Small intestine (tissue), 7 donors: ENCODE data around the gene TTC38. TPM values are rescaled to one million over a fixed set of nuclear protein-coding genes. Genes with fewer than 3 reads are reported as not detected.

Experiments used
- DNase-seq, 2 donors: peaks; one replicate each; pipeline versions ENCODE4 v3.0.0 to v3.0.0-alpha.2; 2013
- FAIRE-seq: peaks from 2 replicates; lab custom pipeline; 2012; peaks lifted over from hg19 to GRCh38; lab: Jason Lieb, UNC
- H3K27ac ChIP-seq, 3 donors: one replicate each; pipeline ENCODE4 v1.5.1; 2013; ENCODE audit warnings: low read length in 2 of 3, mild to moderate bottlenecking in 2 of 3, control low read depth in 1 of 3, inconsistent platforms in 1 of 3, low read depth in 1 of 3, moderate library complexity in 1 of 3
- H3K27me3 ChIP-seq, 3 donors: one replicate each; pipeline ENCODE4 v1.6.1; 2013; ENCODE audit warnings: low read length in 3 of 3, inconsistent platforms in 1 of 3; ENCODE audit not compliant: control insufficient read depth in 3 of 3, insufficient read depth in 3 of 3
- H3K36me3 ChIP-seq, 3 donors: one replicate each; pipeline ENCODE4 v1.6.1; 2013; ENCODE audit warnings: low read length in 3 of 3, inconsistent platforms in 1 of 3, low read depth in 1 of 3, mild to moderate bottlenecking in 1 of 3, moderate library complexity in 1 of 3; ENCODE audit not compliant: control insufficient read depth in 3 of 3, insufficient read depth in 2 of 3
- H3K4me1 ChIP-seq, 3 donors: one replicate each; pipeline ENCODE4 v1.6.1; 2013; ENCODE audit warnings: low read length in 2 of 3, inconsistent platforms in 1 of 3, low read depth in 1 of 3, mild to moderate bottlenecking in 1 of 3, moderate library complexity in 1 of 3; ENCODE audit not compliant: control insufficient read depth in 3 of 3, insufficient read depth in 2 of 3
- H3K4me3 ChIP-seq, 3 donors: one replicate each; pipeline ENCODE4 v1.5.1; 2013; ENCODE audit warnings: low read length in 3 of 3, control low read depth in 1 of 3, inconsistent platforms in 1 of 3, low read depth in 1 of 3, mild to moderate bottlenecking in 1 of 3, moderate library complexity in 1 of 3
- H3K9me3 ChIP-seq, 2 donors: one replicate each; pipeline ENCODE4 v1.6.1; 2013; ENCODE audit warnings: low read depth in 1 of 2, low read length in 1 of 2; ENCODE audit not compliant: control insufficient read depth in 2 of 2, insufficient read depth in 1 of 2
- WGBS, 3 donors: extraction: QIAGEN DNeasy Blood & Tissue Kit; methylation state at CpG; one replicate each; pipeline ENCODE4 v1.1.7; 2013; 5-methylcytosine and 5-hydroxymethylcytosine counted together
- polyA plus RNA-seq, 4 donors: library from polyadenylated mRNA; stranded (reverse) in 3 of 4; unstranded in 1 of 4; fragments of 200-250 nt in 3 of 4; fragments of 120-200 nt in 1 of 4; gene quantifications; one replicate each; pipeline versions ENCODE4 v1.2.1 to v1.2.3, GENCODE V29; 2013
- donor health status: healthy with polysubstance abuse.
- donor health status: control.
- donor health status: control.
- donor health status: Bipolar disorder and iron deficiency.
- donor health status: healthy.

The TTC38 gene
- polyA plus RNA-seq, 4 donors: 83.5 to 231 (median 166) TPM

DNA sequence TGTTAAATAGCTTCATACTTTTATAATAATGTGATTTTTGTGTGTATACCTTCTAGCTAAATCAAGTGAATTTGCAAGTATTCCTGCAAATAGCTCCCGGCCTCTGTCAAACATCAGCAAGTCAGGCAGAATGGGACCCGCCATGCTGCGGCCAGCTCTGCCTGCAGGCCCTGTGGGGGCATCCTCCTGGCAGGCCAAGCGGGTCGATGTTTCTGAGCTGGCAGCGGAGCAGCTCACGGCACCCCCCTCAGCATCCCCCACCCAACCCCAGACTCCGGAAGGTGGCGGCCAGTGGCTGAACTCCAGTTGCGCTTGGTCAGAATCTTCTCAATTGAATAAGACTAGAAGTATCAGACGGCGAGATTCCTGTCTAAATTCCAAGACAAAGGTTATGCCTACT is 48.2 kb downstream of the TTC38 start:
- WGBS, 3 donors: 95 to 97% (median 95%) methylated on average over 12 of the region's 12 CpGs
- no peaks in the 10 kb centered on the region for H3K27me3 ChIP-seq
- no peaks in the 10 kb centered on the region for H3K4me1 ChIP-seq
- no peak overlapping the region for H3K27ac ChIP-seq
- DNase-seq (no peak), FAIRE-seq (no peak)
- peaks cover 0 to 44% (median 3%) of the 10 kb centered on the region in 3 donors for H3K36me3 ChIP-seq
- no peaks in the 10 kb centered on the region for H3K9me3 ChIP-seq
- H3K4me3 ChIP-seq: no peak overlapping the region

GRCh38 chr22:46317646-46318045 is 49.8 kb downstream of the TTC38 start:
- Histone ChIP-seq H3K4me3 (no peak overlapping the region), H3K27ac (no peak overlapping the region), H3K27me3 (no peaks in the 10 kb centered on the region), H3K4me1 (no peaks in the 10 kb centered on the region), H3K36me3 (peaks cover 0 to 46% (median 3%) of the 10 kb centered on the region in 3 donors), H3K9me3 (no peaks in the 10 kb centered on the region)
- 89 to 96% (median 93%) methylated on average over 20 of the region's 20 CpGs for WGBS, 3 donors
- DNase-seq: no peak
- no peak for FAIRE-seq

DNA sequence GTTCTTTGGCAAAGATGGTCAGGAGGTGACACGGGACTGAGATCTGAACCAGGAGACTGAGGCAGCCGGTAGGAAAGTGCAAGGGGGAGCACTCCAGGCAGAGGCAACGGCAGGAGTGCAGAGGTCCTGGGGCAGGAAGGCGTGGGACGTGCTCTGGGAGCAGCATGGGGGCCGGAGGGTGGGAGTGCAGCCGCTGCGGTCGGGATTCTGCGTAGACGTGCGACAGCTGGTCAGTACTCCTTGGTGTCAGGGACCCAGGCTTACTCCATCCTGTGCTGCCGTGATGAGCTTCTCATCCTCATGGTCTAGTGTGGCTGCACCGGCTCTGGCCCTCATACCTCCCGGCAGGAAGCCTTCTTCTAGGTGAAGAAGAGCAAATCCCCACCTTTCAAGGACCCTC is 50.8 kb downstream of the TTC38 start:
- 90 to 98% (median 93%) methylated on average over 15 of the region's 15 CpGs for WGBS, 3 donors

GRCh38 chr22:46319319-46319718 is 51.5 kb downstream of the TTC38 start:
- DNase-seq: no peak
- no peak overlapping the region for H3K4me3 ChIP-seq

More for the DNA sequence above, 50.8 kb downstream of the TTC38 start:
- H3K27me3 ChIP-seq: no peaks in the 10 kb centered on the region
- no peaks in the 10 kb centered on the region for H3K9me3 ChIP-seq
- peaks cover 0 to 50% (median 3%) of the 10 kb centered on the region in 3 donors for H3K36me3 ChIP-seq
- FAIRE-seq: no peak
- H3K27ac ChIP-seq: no peak overlapping the region
- H3K4me3 ChIP-seq: no peak overlapping the region
- H3K4me1 ChIP-seq: no peaks in the 10 kb centered on the region
- DNase-seq: no peak

DNA sequence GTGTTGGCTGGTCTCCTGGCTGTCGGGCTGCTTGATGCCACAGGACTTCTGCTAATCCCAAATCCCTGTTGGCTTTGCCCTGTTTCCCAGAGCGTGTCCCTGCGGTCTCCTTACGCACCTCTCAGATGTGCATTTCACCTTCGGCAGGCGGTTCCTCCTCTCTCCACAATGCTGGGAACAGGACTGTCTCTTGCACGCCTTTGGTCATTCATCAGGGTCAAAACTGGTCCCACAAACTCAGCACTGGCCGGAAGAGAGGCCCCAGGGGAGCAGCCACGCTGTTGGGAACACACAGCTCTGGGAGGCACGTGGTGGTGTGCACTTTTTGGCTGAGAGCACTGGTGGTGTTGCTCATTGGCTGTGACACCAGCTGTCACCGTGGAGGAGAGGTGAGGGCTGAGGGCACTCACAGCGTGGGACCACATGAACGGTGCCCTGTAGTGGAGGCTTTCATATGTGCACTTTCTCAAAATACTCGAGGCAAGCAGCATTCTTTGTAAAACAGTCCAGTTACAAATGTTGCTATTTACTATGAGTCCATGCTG is 52.4 kb downstream of the TTC38 start:
- no peak for FAIRE-seq
- no peak overlapping the region for H3K4me3 ChIP-seq
- H3K36me3 ChIP-seq: peaks cover 0 to 60% (median 3%) of the 10 kb centered on the region in 3 donors
- H3K9me3 ChIP-seq: no peaks in the 10 kb centered on the region
- H3K4me1 ChIP-seq: no peaks in the 10 kb centered on the region
- no peak overlapping the region for H3K27ac ChIP-seq
- H3K27me3 ChIP-seq: no peaks in the 10 kb centered on the region
- 93 to 98% (median 98%) methylated on average over 14 of the region's 14 CpGs for WGBS, 3 donors
- DNase-seq: no peak

More at GRCh38 chr22:46319319-46319718, 51.5 kb downstream of the TTC38 start:
- no peak for FAIRE-seq
- Histone ChIP-seq H3K4me1 (no peaks in the 10 kb centered on the region), H3K27me3 (no peaks in the 10 kb centered on the region), H3K9me3 (no peaks in the 10 kb centered on the region), H3K27ac (no peak overlapping the region), H3K36me3 (peaks cover 0 to 53% (median 3%) of the 10 kb centered on the region in 3 donors)
- 94 to 98% (median 96%) methylated on average over 10 of the region's 10 CpGs for WGBS, 3 donors

- no peak for FAIRE-seq
Observed at GRCh38 chr22:46320716-46321386, 53.0 kb downstream of the TTC38 start.

DNA sequence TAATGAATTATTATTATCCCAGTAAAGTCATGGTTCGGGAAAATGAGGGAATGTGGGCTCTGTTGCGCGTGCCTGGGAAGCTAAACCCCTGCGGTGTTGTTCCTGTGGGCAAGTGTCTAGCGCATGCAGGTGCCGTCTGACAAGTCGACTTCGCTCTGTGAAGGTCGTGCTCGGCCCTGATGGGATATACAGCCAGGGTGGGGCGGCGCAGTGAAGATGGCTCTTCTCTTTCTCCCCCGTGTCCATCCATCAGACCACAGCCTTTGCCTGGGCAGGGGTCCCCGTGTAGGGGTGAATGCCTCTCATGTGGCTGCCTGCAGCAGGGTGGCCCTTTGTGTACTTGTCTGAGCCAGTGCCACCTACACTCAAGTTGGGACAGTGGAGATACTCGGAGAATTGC is 54.9 kb downstream of the TTC38 start:
- no peak for FAIRE-seq
- H3K9me3 ChIP-seq: no peaks in the 10 kb centered on the region
- 95 to 98% (median 95%) methylated on average over 15 of the region's 15 CpGs for WGBS, 3 donors

More at GRCh38 chr22:46320716-46321386, 53.0 kb downstream of the TTC38 start:
- Histone ChIP-seq H3K4me3 (no peak overlapping the region), H3K27me3 (no peaks in the 10 kb centered on the region), H3K27ac (no peak overlapping the region), H3K4me1 (no peaks in the 10 kb centered on the region), H3K9me3 (no peaks in the 10 kb centered on the region), H3K36me3 (peaks cover 0 to 63% (median 3%) of the 10 kb centered on the region in 3 donors)
- DNase-seq: no peak
- 96 to 97% (median 96%) methylated on average over 20 of the region's 20 CpGs for WGBS, 3 donors

GRCh38 chr22:46323162-46323561 is 55.4 kb downstream of the TTC38 start:
- FAIRE-seq: no peak

More for the DNA sequence above, 54.9 kb downstream of the TTC38 start:
- Histone ChIP-seq H3K27me3 (no peaks in the 10 kb centered on the region), H3K27ac (no peak overlapping the region), H3K4me3 (no peak overlapping the region), H3K36me3 (peaks cover 0 to 63% (median 3%) of the 10 kb centered on the region in 3 donors), H3K4me1 (no peaks in the 10 kb centered on the region)
- no peak for DNase-seq

More at GRCh38 chr22:46323162-46323561, 55.4 kb downstream of the TTC38 start:
- no peaks in the 10 kb centered on the region for H3K4me1 ChIP-seq
- H3K27me3 ChIP-seq: no peaks in the 10 kb centered on the region
- H3K9me3 ChIP-seq: no peaks in the 10 kb centered on the region
- H3K36me3 ChIP-seq: peaks cover 0 to 62% (median 3%) of the 10 kb centered on the region in 3 donors
- WGBS, 3 donors: 93 to 95% (median 94%) methylated on average over 18 to 19 of the region's 19 CpGs
- no peak for DNase-seq
- H3K27ac ChIP-seq: no peak overlapping the region
- H3K4me3 ChIP-seq: no peak overlapping the region
